Peyer's patch (tissue), 4 donors: ENCODE data around the gene L3MBTL4. TPM values are rescaled to one million over a fixed set of nuclear protein-coding genes. Genes with fewer than 3 reads are reported as not detected.

Experiments
- DNase-seq, 3 donors: peaks; one replicate each; pipeline ENCODE4 v3.0.0-alpha.2; 2017 to 2019
- H3K27ac ChIP-seq, 4 donors: fragments of 200-600 bp; sonication (generic); one replicate each; pipeline ENCODE4 v1.5.1; 2016 to 2019
- H3K27me3 ChIP-seq, 2 donors: fragments of 200-600 bp; sonication (generic); one replicate each; pipeline ENCODE4 v1.5.1; 2019
- H3K36me3 ChIP-seq, 3 donors: fragments of 200-600 bp; sonication (generic); one replicate each; pipeline ENCODE4 v1.5.1; 2016 to 2019
- H3K4me1 ChIP-seq, 4 donors: fragments of 200-600 bp; sonication (generic); one replicate each; pipeline ENCODE4 v1.5.1; 2016 to 2019
- H3K4me3 ChIP-seq, 4 donors: fragments of 200-600 bp; sonication (generic); 1 replicate in 3 of 4; 2 replicates in 1 of 4; pipeline ENCODE4 v1.5.1; 2016 to 2019; ENCODE audit warnings: mild to moderate bottlenecking in 1 of 4
- H3K9me3 ChIP-seq, 4 donors: fragments of 200-600 bp; sonication (generic); one replicate each; pipeline ENCODE4 v1.5.1; 2016 to 2019; ENCODE audit warnings: mild to moderate bottlenecking in 1 of 4
- CTCF ChIP-seq, 6 experiments: fragments of 450-650 bp in 4 of 6; fragments of 200-600 bp in 2 of 6; sonication (generic) in 1 of 6; IDR thresholded peaks; one replicate each; pipeline ENCODE4 v1.5.1; 2017 to 2019; ENCODE audit warnings: antibody characterized with exemption in 6 of 6, mild to moderate bottlenecking in 3 of 6, moderate library complexity in 1 of 6
- POLR2A ChIP-seq, 2 donors: fragments of 450-650 bp; IDR thresholded peaks; one replicate each; pipeline ENCODE4 v1.5.1; 2017; ENCODE audit warnings: antibody characterized with exemption in 2 of 2, mild to moderate bottlenecking in 2 of 2, moderate library complexity in 2 of 2
- total RNA-seq, 4 donors: library from RNA; depleted of rRNA; stranded (reverse); fragments of >200 nt; gene quantifications; one replicate each; pipeline ENCODE4 v1.1.0, GENCODE V29; 2016

The L3MBTL4 gene
- total RNA-seq, 4 donors from 2014 or later, result 6.5 to 25.6 (median 13.7) TPM

- H3K36me3 ChIP-seq, result no peaks in the 10 kb centered on the region
- H3K27ac ChIP-seq, result peak overlapping the region in 1 of 4 donors; percentile 43
- no peak for TF ChIP-seq POLR2A (IDR thresholded peaks at IDR 0.05)
- TF ChIP-seq CTCF (IDR thresholded peaks at IDR 0.05), result no peak
- peaks cover 0 to 40% (median 4%) of the 10 kb centered on the region in 4 donors for H3K4me1 ChIP-seq
- no peak for DNase-seq
- no peaks in the 10 kb centered on the region for H3K27me3 ChIP-seq
- H3K9me3 ChIP-seq, result no peaks in the 10 kb centered on the region
- no peak overlapping the region for H3K4me3 ChIP-seq
Measured at GRCh38 chr18:5969355-5969988, 445.2 kb downstream of the L3MBTL4 start.

DNA sequence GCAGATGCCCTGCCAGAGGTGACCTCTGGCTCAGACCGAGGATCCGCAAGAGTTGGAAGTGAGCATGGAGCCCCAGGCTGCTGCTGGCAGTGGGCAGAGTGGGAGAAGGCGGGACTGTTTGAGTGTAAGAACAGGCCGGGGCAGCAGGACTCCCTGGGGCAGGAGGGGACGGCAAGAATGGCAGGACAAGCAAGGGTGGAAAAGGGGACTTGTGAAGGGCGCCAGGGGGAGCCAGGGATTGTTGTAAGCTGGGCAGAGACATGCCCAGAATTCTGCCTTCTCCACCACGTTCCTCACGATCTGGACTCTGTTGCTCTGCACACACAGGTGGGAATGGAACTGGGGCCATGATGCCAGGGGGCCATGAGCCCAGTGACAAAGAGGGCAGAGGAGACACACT lies 447.0 kb downstream of the L3MBTL4 start:
- DNase-seq, result no peak
- peak overlapping the region in 1 of 4 donors; percentile 75 for H3K27ac ChIP-seq
- peaks cover 0 to 40% (median 4%) of the 10 kb centered on the region in 4 donors for H3K4me1 ChIP-seq
- H3K9me3 ChIP-seq, result no peaks in the 10 kb centered on the region
- H3K4me3 ChIP-seq, result no peak overlapping the region
- no peaks in the 10 kb centered on the region for H3K36me3 ChIP-seq
- no peaks in the 10 kb centered on the region for H3K27me3 ChIP-seq
- TF ChIP-seq POLR2A (IDR thresholded peaks at IDR 0.05) (no peak), CTCF (IDR thresholded peaks at IDR 0.05) (no peak)

DNA sequence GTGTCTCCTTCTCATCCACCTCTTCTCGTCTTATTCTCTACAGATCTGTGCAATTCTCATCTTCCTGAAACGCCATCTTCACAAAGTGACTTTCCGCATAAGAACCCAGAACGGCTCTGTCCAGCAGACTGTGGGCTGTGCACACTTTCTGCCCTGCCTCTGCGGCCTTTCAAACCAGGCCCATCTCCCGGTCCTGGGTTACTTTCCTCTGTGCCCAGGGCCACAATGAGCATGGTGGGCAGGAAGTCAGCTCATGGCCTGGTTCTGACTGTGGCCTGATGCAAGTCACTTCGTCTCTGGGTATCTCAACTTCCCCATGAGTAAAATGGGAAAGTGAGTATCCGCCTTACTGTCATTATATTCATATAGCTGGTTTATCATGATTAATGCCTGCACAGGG lies 447.7 kb downstream of the L3MBTL4 start:
- no peaks in the 10 kb centered on the region for H3K27me3 ChIP-seq
- TF ChIP-seq CTCF (IDR thresholded peaks at IDR 0.05) (no peak), POLR2A (IDR thresholded peaks at IDR 0.05) (no peak)
- peak overlapping the region in 2 of 4 donors; percentile 43 to 75 for H3K27ac ChIP-seq

GRCh38 chr18:5966514-5966913 lies 448.2 kb downstream of the L3MBTL4 start:
- Histone ChIP-seq H3K9me3 (no peaks in the 10 kb centered on the region), H3K36me3 (no peaks in the 10 kb centered on the region), H3K4me3 (no peak overlapping the region), H3K27me3 (no peaks in the 10 kb centered on the region), H3K27ac (peak overlapping the region in 2 of 4 donors; percentile 22 to 43), H3K4me1 (peaks cover 0 to 43% (median 4%) of the 10 kb centered on the region in 4 donors)
- TF ChIP-seq CTCF (IDR thresholded peaks at IDR 0.05) (no peak), POLR2A (IDR thresholded peaks at IDR 0.05) (no peak)
- DNase-seq, result peak in 1 of 3 donors; percentile 78

More for the DNA sequence above, 447.7 kb downstream of the L3MBTL4 start:
- peaks cover 0 to 43% (median 4%) of the 10 kb centered on the region in 4 donors for H3K4me1 ChIP-seq
- no peaks in the 10 kb centered on the region for H3K36me3 ChIP-seq
- no peak for DNase-seq
- H3K9me3 ChIP-seq, result no peaks in the 10 kb centered on the region
- H3K4me3 ChIP-seq, result no peak overlapping the region

- TF ChIP-seq POLR2A (IDR thresholded peaks at IDR 0.05), result no peak
- TF ChIP-seq CTCF (IDR thresholded peaks at IDR 0.05), result no peak
- Histone ChIP-seq H3K4me3 (no peak overlapping the region), H3K9me3 (no peaks in the 10 kb centered on the region), H3K36me3 (no peaks in the 10 kb centered on the region), H3K27me3 (no peaks in the 10 kb centered on the region), H3K4me1 (peaks cover 0 to 35% (median 4%) of the 10 kb centered on the region in 4 donors), H3K27ac (no peak overlapping the region)
- no peak for DNase-seq
Measured at GRCh38 chr18:5964996-5965395, 449.7 kb downstream of the L3MBTL4 start.
